ENCODE data around the gene ZFAND3. TPM values are rescaled to one million over a fixed set of nuclear protein-coding genes. Genes with fewer than 3 reads are reported as not detected.

Gene ZFAND3
- total RNA-seq, 1 donor from 2014 or later = 131 TPM

DNA sequence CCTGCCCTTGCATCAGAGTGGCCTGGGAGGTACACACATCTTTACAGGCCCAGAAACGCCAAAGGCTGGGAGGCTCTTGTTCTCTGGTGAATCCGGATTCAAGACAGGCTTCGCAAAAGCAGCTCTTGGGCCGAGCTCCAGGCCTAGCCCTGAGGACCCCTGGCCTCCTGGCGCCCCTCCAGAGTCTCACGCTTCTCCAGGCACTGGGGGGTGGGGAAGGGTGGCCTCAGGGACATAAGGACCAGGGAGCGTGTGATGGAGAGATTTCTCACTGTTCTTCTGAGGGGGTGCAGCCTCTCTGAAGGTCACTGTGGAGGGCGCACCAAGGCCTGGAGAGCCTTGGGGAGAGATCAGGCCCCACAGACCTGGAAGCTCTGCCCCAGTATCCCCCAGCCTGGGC lies 349.2 kb downstream of the ZFAND3 start:
- H3K27ac ChIP-seq (ENCODE audit: low read depth, low read length) = no peak overlapping the region
- no peak overlapping the region for H3K4me2 ChIP-seq (ENCODE audit: low read length)
- Mint-ChIP-seq H3K27ac (ENCODE audit: unreplicated experiment) (no peak overlapping the region), H3K9me3 (ENCODE audit: unreplicated experiment) (no peaks in the 10 kb centered on the region), H3K36me3 (ENCODE audit: low read depth, unreplicated experiment) (no peaks in the 10 kb centered on the region), H3K27me3 (ENCODE audit: low read depth, unreplicated experiment) (no peaks in the 10 kb centered on the region), H3K4me3 (ENCODE audit: unreplicated experiment) (no peak overlapping the region), H3K4me1 (ENCODE audit: low read depth, unreplicated experiment) (peaks cover 6% of the 10 kb centered on the region)
- no peak overlapping the region for H3K9ac ChIP-seq (ENCODE audit: low read length)
- FAIRE-seq (no peak), DNase-seq (ENCODE audit: low read depth) (no peak)
- no peak overlapping the region for H2AFZ ChIP-seq (ENCODE audit: low read depth, low read length)
- H4K20me1 ChIP-seq (ENCODE audit: insufficient read depth, low read length) = no peaks in the 10 kb centered on the region
- no peak for TF ChIP-seq CTCF (IDR thresholded peaks at IDR 0.05; ENCODE audit: insufficient read depth, low read depth, low read length)
- TF ChIP-seq EZH2 (IDR thresholded peaks at IDR 0.05; ENCODE audit: insufficient read depth, low read length) = no peak
- no peaks in the 10 kb centered on the region for H3K4me1 ChIP-seq (ENCODE audit: insufficient read depth, low read length)
- H3K4me3 ChIP-seq (ENCODE audit: insufficient read depth, low read depth, low read length) = no peak overlapping the region
- no peaks in the 10 kb centered on the region for H3K79me2 ChIP-seq (ENCODE audit: insufficient read depth, low read length)
- H3K27me3 ChIP-seq (ENCODE audit: insufficient read depth, low read length) = no peaks in the 10 kb centered on the region
- H3K36me3 ChIP-seq (ENCODE audit: insufficient read depth, low read length) = no peaks in the 10 kb centered on the region
- no peaks in the 10 kb centered on the region for H3K9me3 ChIP-seq (ENCODE audit: insufficient read depth, low read depth, low read length)

GRCh38 chr6:38169221-38169976 lies 349.9 kb downstream of the ZFAND3 start:
- H3K9me3 ChIP-seq (ENCODE audit: insufficient read depth, low read depth, low read length) = no peaks in the 10 kb centered on the region
- H3K27ac ChIP-seq (ENCODE audit: low read depth, low read length) = no peak overlapping the region
- H3K79me2 ChIP-seq (ENCODE audit: insufficient read depth, low read length) = no peaks in the 10 kb centered on the region
- H3K4me2 ChIP-seq (ENCODE audit: low read length) = no peak overlapping the region
- H3K4me1 Mint-ChIP-seq (ENCODE audit: low read depth, unreplicated experiment) = peaks cover 6% of the 10 kb centered on the region
- no peak overlapping the region for H3K4me3 Mint-ChIP-seq (ENCODE audit: unreplicated experiment)
- no peaks in the 10 kb centered on the region for H3K4me1 ChIP-seq (ENCODE audit: insufficient read depth, low read length)
- H3K27ac Mint-ChIP-seq (ENCODE audit: unreplicated experiment) = no peak overlapping the region
- H3K36me3 Mint-ChIP-seq (ENCODE audit: low read depth, unreplicated experiment) = peaks cover under 1% of the 10 kb centered on the region
- no peaks in the 10 kb centered on the region for H4K20me1 ChIP-seq (ENCODE audit: insufficient read depth, low read length)
- no peak overlapping the region for H3K4me3 ChIP-seq (ENCODE audit: insufficient read depth, low read depth, low read length)
- H3K36me3 ChIP-seq (ENCODE audit: insufficient read depth, low read length) = no peaks in the 10 kb centered on the region
- H3K27me3 ChIP-seq (ENCODE audit: insufficient read depth, low read length) = no peaks in the 10 kb centered on the region
- no peak overlapping the region for H2AFZ ChIP-seq (ENCODE audit: low read depth, low read length)
- DNase-seq (ENCODE audit: low read depth) (no peak), FAIRE-seq (no peak)
- TF ChIP-seq CTCF (IDR thresholded peaks at IDR 0.05; ENCODE audit: insufficient read depth, low read depth, low read length) = no peak
- no peak for TF ChIP-seq EZH2 (IDR thresholded peaks at IDR 0.05; ENCODE audit: insufficient read depth, low read length)
- no peak overlapping the region for H3K9ac ChIP-seq (ENCODE audit: low read length)
- H3K27me3 Mint-ChIP-seq (ENCODE audit: low read depth, unreplicated experiment) = no peaks in the 10 kb centered on the region
- no peaks in the 10 kb centered on the region for H3K9me3 Mint-ChIP-seq (ENCODE audit: unreplicated experiment)

DNA sequence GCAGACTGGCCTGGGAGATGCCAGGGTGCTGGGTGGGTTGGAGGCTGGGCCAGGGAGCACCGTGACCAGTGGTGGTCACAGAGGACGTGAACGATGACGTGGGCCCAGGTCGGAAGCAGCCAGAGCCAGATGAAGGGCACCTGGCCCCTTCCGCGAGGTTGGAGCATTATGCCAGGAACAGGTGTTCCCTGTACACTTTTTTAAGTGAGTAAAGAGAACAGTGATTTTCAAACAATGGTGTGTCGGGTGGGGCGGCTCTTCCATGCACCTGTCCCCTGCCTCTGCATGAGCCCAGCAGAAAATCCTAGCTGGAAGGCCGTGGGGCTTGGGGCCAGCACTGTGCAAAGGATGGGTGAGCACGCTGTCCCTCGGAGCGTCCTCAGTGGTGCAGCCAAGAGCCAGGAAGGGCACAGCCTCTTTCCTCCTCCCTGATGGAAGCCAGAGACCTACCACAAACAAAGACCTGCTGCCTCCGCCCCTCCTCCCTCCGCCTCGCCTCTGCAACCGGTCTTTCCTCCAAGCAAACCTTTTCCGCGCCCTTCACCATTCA lies 350.5 kb downstream of the ZFAND3 start:
- Histone ChIP-seq H3K4me2 (ENCODE audit: low read length) (no peak overlapping the region), H3K4me3 (ENCODE audit: insufficient read depth, low read depth, low read length) (no peak overlapping the region), H3K4me1 (ENCODE audit: insufficient read depth, low read length) (no peaks in the 10 kb centered on the region), H2AFZ (ENCODE audit: low read depth, low read length) (no peak overlapping the region), H4K20me1 (ENCODE audit: insufficient read depth, low read length) (no peaks in the 10 kb centered on the region), H3K36me3 (ENCODE audit: insufficient read depth, low read length) (no peaks in the 10 kb centered on the region), H3K9me3 (ENCODE audit: insufficient read depth, low read depth, low read length) (no peaks in the 10 kb centered on the region), H3K79me2 (ENCODE audit: insufficient read depth, low read length) (no peaks in the 10 kb centered on the region), H3K27me3 (ENCODE audit: insufficient read depth, low read length) (no peaks in the 10 kb centered on the region), H3K27ac (ENCODE audit: low read depth, low read length) (no peak overlapping the region), H3K9ac (ENCODE audit: low read length) (no peak overlapping the region)
- FAIRE-seq (no peak), DNase-seq (ENCODE audit: low read depth) (no peak)
- TF ChIP-seq CTCF (IDR thresholded peaks at IDR 0.05; ENCODE audit: insufficient read depth, low read depth, low read length) (no peak), EZH2 (IDR thresholded peaks at IDR 0.05; ENCODE audit: insufficient read depth, low read length) (no peak)
- Mint-ChIP-seq H3K4me1 (ENCODE audit: low read depth, unreplicated experiment) (peaks cover 6% of the 10 kb centered on the region), H3K9me3 (ENCODE audit: unreplicated experiment) (no peaks in the 10 kb centered on the region), H3K4me3 (ENCODE audit: unreplicated experiment) (no peak overlapping the region), H3K36me3 (ENCODE audit: low read depth, unreplicated experiment) (peaks cover 4% of the 10 kb centered on the region), H3K27ac (ENCODE audit: unreplicated experiment) (no peak overlapping the region), H3K27me3 (ENCODE audit: low read depth, unreplicated experiment) (no peaks in the 10 kb centered on the region)

All from astrocyte (in vitro differentiated cells and primary cell).